Spleen (tissue), 11 donors: Measurements from ENCODE around the gene GPR6. TPM values are rescaled to one million over a fixed set of nuclear protein-coding genes. Genes with fewer than 3 reads are reported as not detected.

Experiments used
- DNase-seq: peaks from one replicate; pipeline ENCODE4 v3.0.0-alpha.2; 2020
- H3K27ac ChIP-seq, 8 donors: fragments of 200-600 bp; sonication (generic) in 7 of 8; 1 replicate in 4 of 8; 2 replicates in 4 of 8; pipeline versions ENCODE4 v1.5.0 to v1.8.0; 2016 to 2021; ENCODE audit warnings: inconsistent platforms in 4 of 8, mild to moderate bottlenecking in 4 of 8, moderate library complexity in 1 of 8
- H3K27me3 ChIP-seq, 7 donors: fragments of 200-600 bp; sonication (generic) in 6 of 7; replicated peaks in 1 of 7; 1 replicate in 4 of 7; 2 replicates in 3 of 7; pipeline versions ENCODE4 v1.5.0 to v1.8.0; 2016 to 2021; ENCODE audit warnings: inconsistent platforms in 3 of 7, mild to moderate bottlenecking in 1 of 7
- H3K36me3 ChIP-seq, 6 donors: fragments of 200-600 bp; sonication (generic) in 5 of 6; 1 replicate in 4 of 6; 2 replicates in 2 of 6; pipeline versions ENCODE4 v1.5.0 to v1.8.0; 2016 to 2021; ENCODE audit warnings: inconsistent platforms in 2 of 6
- H3K4me1 ChIP-seq, 6 donors: fragments of 200-600 bp; sonication (generic) in 5 of 6; 1 replicate in 3 of 6; 2 replicates in 3 of 6; pipeline versions ENCODE4 v1.5.0 to v1.8.0; 2016 to 2021; ENCODE audit warnings: inconsistent platforms in 3 of 6
- H3K4me3 ChIP-seq, 8 donors: fragments of 200-600 bp; sonication (generic) in 7 of 8; 1 replicate in 4 of 8; 2 replicates in 4 of 8; pipeline versions ENCODE4 v1.5.0 to v1.8.0; 2016 to 2021; ENCODE audit warnings: inconsistent platforms in 4 of 8, mild to moderate bottlenecking in 4 of 8, moderate library complexity in 2 of 8
- H3K9me3 ChIP-seq, 8 donors: fragments of 200-600 bp; sonication (generic) in 7 of 8; 1 replicate in 4 of 8; 2 replicates in 4 of 8; pipeline versions ENCODE4 v1.5.0 to v1.8.0; 2016 to 2021; ENCODE audit warnings: inconsistent platforms in 4 of 8
- CTCF ChIP-seq, 11 experiments: fragments of 200-600 bp in 7 of 11; fragments of 450-650 bp in 4 of 11; sonication (generic) in 4 of 11; IDR thresholded peaks in 8 of 11; conservative IDR thresholded peaks in 3 of 11; 1 replicate in 7 of 11; 2 replicates in 4 of 11; pipeline versions ENCODE4 v1.4.0 to v1.8.0; 2016 to 2021; ENCODE audit warnings: antibody characterized with exemption in 11 of 11, inconsistent platforms in 4 of 11, mild to moderate bottlenecking in 1 of 11
- POLR2A ChIP-seq, 3 donors: fragments of 450-650 bp; IDR thresholded peaks; one replicate each; pipeline ENCODE4 v1.5.1; 2017; ENCODE audit warnings: antibody characterized with exemption in 3 of 3, mild to moderate bottlenecking in 1 of 3
- POLR2AphosphoS5 ChIP-seq, 3 donors: sonication (generic); formaldehyde crosslinking; IDR thresholded peaks; one replicate each; pipeline ENCODE4 v1.5.1; 2017; ENCODE audit warnings: antibody characterized with exemption in 3 of 3
- WGBS, 5 donors: extraction: QIAGEN DNeasy Blood & Tissue Kit in 3 of 5; methylation state at CpG; one replicate each; pipeline versions ENCODE4 v1.1.5 to v1.1.7; 2013 to 2018; 5-methylcytosine and 5-hydroxymethylcytosine counted together
- intact Hi-C: fragments of 100-400 bp; cut with DNase I; formaldehyde crosslinking; loops from one replicate; pipeline ENCODE4 v1.15.0; 2023; ENCODE audit warnings: low total_unique reads
- polyA plus RNA-seq, 3 donors: library from polyadenylated mRNA; stranded (reverse); fragments of 200-250 nt; gene quantifications; one replicate each; pipeline ENCODE4 v1.2.1, GENCODE V29; 2013
- total RNA-seq, 7 donors: library from RNA; depleted of rRNA in 3 of 7; stranded (reverse); fragments of >200 nt in 3 of 7; fragmentation: NEBNext Ultra II Directional in 4 of 7; extraction: Animal tissue kit (Norgen Biotek cat#: 25700) in 4 of 7; gene quantifications; one replicate each; pipeline versions ENCODE4 v1.1.0 to v1.2.1, GENCODE V29; 2016 to 2021
- donor health status: healthy with polysubstance abuse.
- donor health status: DM: no; HTN: no; CAD: no; lungs with moderate emphysema.
- donor health status: DM: no; HTN: no; CAD: no.
- donor health status: Bipolar disorder and iron deficiency.
- donor health status: healthy.
- donor health status: DM: no; HTN: no; CAD: no.
- donor health status: DM: yes; HTN: yes; CAD: no.

The GPR6 gene
- total and polyA plus RNA-seq, 10 donors, result not detected

GRCh38 chr6:110015206-110015605 is 37.1 kb downstream of the GPR6 start:
- no peak for DNase-seq
- H3K9me3 ChIP-seq, result no peaks in the 10 kb centered on the region
- TF ChIP-seq CTCF (IDR thresholded peaks at IDR 0.05 in 8 of 11, conservative IDR thresholded peaks at IDR 0.05 in 3 of 11), result no peak
- intact Hi-C loops, result no loop called here
- WGBS, 5 donors, result 89 to 93% (median 91%) methylated on average over 9 of the region's 9 CpGs
- H3K4me3 ChIP-seq, result no peak overlapping the region
- H3K27me3 ChIP-seq, result peaks cover 0 to 3% (median 0%) of the 10 kb centered on the region in 7 donors
- H3K27ac ChIP-seq, result no peak overlapping the region
- H3K36me3 ChIP-seq, result no peaks in the 10 kb centered on the region
- peaks cover 0 to 1% (median 0%) of the 10 kb centered on the region in 6 donors for H3K4me1 ChIP-seq

- Histone ChIP-seq H3K36me3 (no peaks in the 10 kb centered on the region), H3K4me3 (no peak overlapping the region), H3K27me3 (peaks cover 0 to 3% (median 0%) of the 10 kb centered on the region in 7 donors), H3K27ac (no peak overlapping the region), H3K4me1 (peaks cover 0 to 14% (median 4%) of the 10 kb centered on the region in 6 donors), H3K9me3 (no peaks in the 10 kb centered on the region)
- intact Hi-C loops, result no loop called here
- TF ChIP-seq POLR2A (IDR thresholded peaks at IDR 0.05) (no peak), POLR2AphosphoS5 (IDR thresholded peaks at IDR 0.05) (no peak), CTCF (IDR thresholded peaks at IDR 0.05 in 8 of 11, conservative IDR thresholded peaks at IDR 0.05 in 3 of 11) (no peak)
- no peak for DNase-seq
- WGBS, 5 donors, result 68 to 90% (median 86%) methylated on average over 6 of the region's 6 CpGs
Observed at GRCh38 chr6:110017306-110017705, 39.2 kb downstream of the GPR6 start.

- Histone ChIP-seq H3K27me3 (peaks cover 0 to 3% (median 0%) of the 10 kb centered on the region in 7 donors), H3K27ac (no peak overlapping the region), H3K4me1 (peaks cover 0 to 14% (median 4%) of the 10 kb centered on the region in 6 donors), H3K36me3 (no peaks in the 10 kb centered on the region), H3K4me3 (no peak overlapping the region), H3K9me3 (no peaks in the 10 kb centered on the region)
- intact Hi-C loops, result no loop called here
- no peak for TF ChIP-seq CTCF (IDR thresholded peaks at IDR 0.05 in 8 of 11, conservative IDR thresholded peaks at IDR 0.05 in 3 of 11)
- no peak for TF ChIP-seq POLR2A (IDR thresholded peaks at IDR 0.05)
- TF ChIP-seq POLR2AphosphoS5 (IDR thresholded peaks at IDR 0.05), result no peak
- DNase-seq, result no peak
- WGBS, 5 donors, result 83 to 88% (median 85%) methylated on average over 7 of the region's 7 CpGs
Observed at GRCh38 chr6:110017946-110018345, 39.8 kb downstream of the GPR6 start.

- Histone ChIP-seq H3K9me3 (no peaks in the 10 kb centered on the region), H3K27ac (no peak overlapping the region), H3K4me1 (peaks cover 0 to 14% (median 4%) of the 10 kb centered on the region in 6 donors), H3K36me3 (no peaks in the 10 kb centered on the region), H3K27me3 (peaks cover 0 to 3% (median 0%) of the 10 kb centered on the region in 7 donors), H3K4me3 (no peak overlapping the region)
- 74 to 95% (median 89%) methylated on average over 5 of the region's 5 CpGs for WGBS, 5 donors
- intact Hi-C loops, result no loop called here
- TF ChIP-seq CTCF (IDR thresholded peaks at IDR 0.05 in 8 of 11, conservative IDR thresholded peaks at IDR 0.05 in 3 of 11) (no peak), POLR2A (IDR thresholded peaks at IDR 0.05) (no peak), POLR2AphosphoS5 (IDR thresholded peaks at IDR 0.05) (no peak)
- no peak for DNase-seq
Observed at GRCh38 chr6:110018486-110018885, 40.4 kb downstream of the GPR6 start.
